Lower lobe of right lung (tissue), 2 donors: ENCODE results near the gene DNAH2. TPM values are rescaled to one million over a fixed set of nuclear protein-coding genes. Genes with fewer than 3 reads are reported as not detected.
A peak's percentile ranks its signal among the peaks of the same experiment; 100 is the strongest.

Experiments
- ATAC-seq, 2 donors: fragments of 200-7000 bp; cut with Tn5 transposase; one replicate each; pipeline ENCODE4 v1.9.1; 2020 to 2022; ENCODE audit warnings: mild to moderate bottlenecking in 2 of 2, moderate library complexity in 2 of 2
- DNase-seq: peaks from one replicate; pipeline ENCODE4 v3.0.0-alpha.2; 2020
- H3K27ac ChIP-seq: fragments of 200-600 bp; one replicate; pipeline ENCODE4 v1.8.0; 2022
- H3K27me3 ChIP-seq: fragments of 200-600 bp; one replicate; pipeline ENCODE4 v1.8.0; 2022; ENCODE audit warnings: low read depth
- H3K36me3 ChIP-seq: fragments of 200-600 bp; one replicate; pipeline ENCODE4 v1.8.0; 2022; ENCODE audit warnings: mild to moderate bottlenecking
- H3K4me1 ChIP-seq: fragments of 200-600 bp; one replicate; pipeline ENCODE4 v1.8.0; 2022
- H3K4me3 ChIP-seq: fragments of 200-600 bp; one replicate; pipeline ENCODE4 v1.8.0; 2022; ENCODE audit warnings: mild to moderate bottlenecking
- H3K9me3 ChIP-seq: fragments of 200-600 bp; one replicate; pipeline ENCODE4 v1.8.0; 2022
- intact Hi-C: fragments of 100-400 bp; cut with DNase I; formaldehyde crosslinking; loops from one replicate; pipeline ENCODE4 v1.11.0; 2022
- total RNA-seq: library from RNA; stranded (reverse); fragmentation: NEBNext Ultra II Directional; extraction: Animal tissue kit (Norgen Biotek cat#: 25700); gene quantifications from one replicate; pipeline ENCODE4 v1.2.1, GENCODE V29; 2021
- TF ChIP-seq, protein P1 (sequence below): fragments of 200-600 bp; IDR thresholded peaks from one replicate; pipeline ENCODE4 v1.8.0; 2022; ENCODE audit warnings: antibody characterized with exemption, mild to moderate bottlenecking
- donor health status: DM: no; HTN: yes; CAD: no; lungs with severe emphysema.

DNAH2 gene
- total RNA-seq, 1 donor from 2014 or later: 6.2 TPM

DNA sequence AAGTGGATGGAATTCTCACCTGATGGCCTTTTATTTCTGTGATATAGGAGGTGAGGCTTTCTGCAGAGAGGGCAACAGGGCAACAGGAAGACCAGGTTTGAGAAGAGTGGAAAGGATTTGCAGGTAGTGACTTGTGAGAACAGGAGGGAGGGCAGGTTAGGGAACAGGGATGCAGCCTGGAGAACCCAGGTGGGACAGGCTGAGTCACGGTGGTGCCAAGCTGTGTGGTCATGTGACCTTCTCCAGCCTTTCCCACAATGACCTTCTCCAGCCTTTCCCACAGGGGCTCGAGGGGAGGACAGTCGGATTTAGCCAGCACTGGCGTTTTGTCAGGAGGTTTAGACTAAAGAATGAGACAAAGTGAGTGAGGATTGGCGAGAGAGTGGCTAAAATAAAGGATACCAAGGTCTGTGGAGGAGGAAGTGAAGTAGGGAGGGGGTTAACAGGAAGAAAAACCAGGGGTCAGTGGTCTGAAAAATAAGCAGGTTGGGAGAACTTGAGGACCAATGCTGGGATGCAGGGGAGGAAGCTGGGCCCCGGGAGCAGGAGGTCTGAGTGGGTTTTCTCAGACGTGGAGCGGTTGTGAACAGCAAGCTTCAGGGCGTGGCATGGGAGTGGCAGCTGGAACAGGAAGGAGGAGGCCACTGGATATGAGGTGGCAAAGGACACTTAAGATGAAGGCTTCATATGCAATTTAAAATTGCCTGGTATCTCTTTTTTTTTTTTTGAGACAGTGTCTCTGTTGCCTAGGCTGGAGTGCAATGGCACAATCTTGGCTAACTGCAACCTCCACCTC, 37.7 kb downstream of the DNAH2 start:
- no peak for DNase-seq
- TF ChIP-seq, protein P1, sequence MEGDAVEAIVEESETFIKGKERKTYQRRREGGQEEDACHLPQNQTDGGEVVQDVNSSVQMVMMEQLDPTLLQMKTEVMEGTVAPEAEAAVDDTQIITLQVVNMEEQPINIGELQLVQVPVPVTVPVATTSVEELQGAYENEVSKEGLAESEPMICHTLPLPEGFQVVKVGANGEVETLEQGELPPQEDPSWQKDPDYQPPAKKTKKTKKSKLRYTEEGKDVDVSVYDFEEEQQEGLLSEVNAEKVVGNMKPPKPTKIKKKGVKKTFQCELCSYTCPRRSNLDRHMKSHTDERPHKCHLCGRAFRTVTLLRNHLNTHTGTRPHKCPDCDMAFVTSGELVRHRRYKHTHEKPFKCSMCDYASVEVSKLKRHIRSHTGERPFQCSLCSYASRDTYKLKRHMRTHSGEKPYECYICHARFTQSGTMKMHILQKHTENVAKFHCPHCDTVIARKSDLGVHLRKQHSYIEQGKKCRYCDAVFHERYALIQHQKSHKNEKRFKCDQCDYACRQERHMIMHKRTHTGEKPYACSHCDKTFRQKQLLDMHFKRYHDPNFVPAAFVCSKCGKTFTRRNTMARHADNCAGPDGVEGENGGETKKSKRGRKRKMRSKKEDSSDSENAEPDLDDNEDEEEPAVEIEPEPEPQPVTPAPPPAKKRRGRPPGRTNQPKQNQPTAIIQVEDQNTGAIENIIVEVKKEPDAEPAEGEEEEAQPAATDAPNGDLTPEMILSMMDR: no peak
- no peak for ATAC-seq
- Histone ChIP-seq H3K36me3 (no peaks in the 10 kb centered on the region), H3K4me3 (no peak overlapping the region), H3K27ac (no peak overlapping the region), H3K4me1 (no peaks in the 10 kb centered on the region), H3K27me3 (no peaks in the 10 kb centered on the region), H3K9me3 (no peaks in the 10 kb centered on the region)
- intact Hi-C loops: no loop called here

DNA sequence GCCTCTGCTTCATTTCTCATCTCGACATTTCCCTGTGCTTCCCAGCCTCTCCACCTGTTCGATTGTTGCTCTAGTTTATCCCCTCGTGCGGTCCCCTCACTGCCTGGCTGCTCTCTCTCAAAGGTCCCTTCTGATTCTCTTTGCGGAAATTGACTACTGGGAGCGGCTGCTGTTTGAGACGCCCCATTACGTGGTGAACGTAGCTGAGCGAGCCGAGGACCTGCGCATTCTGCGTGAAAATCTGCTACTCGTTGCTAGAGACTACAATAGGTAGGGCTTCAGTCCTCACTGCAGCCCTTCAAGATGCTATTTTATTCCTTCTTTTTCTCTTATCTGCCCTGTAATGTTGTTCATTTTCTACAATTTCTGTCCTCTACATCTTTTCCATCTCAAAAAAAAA, 39.4 kb downstream of the DNAH2 start:
- Histone ChIP-seq H3K9me3 (no peaks in the 10 kb centered on the region), H3K36me3 (no peaks in the 10 kb centered on the region), H3K27me3 (no peaks in the 10 kb centered on the region), H3K27ac (no peak overlapping the region), H3K4me3 (no peak overlapping the region), H3K4me1 (no peaks in the 10 kb centered on the region)
- intact Hi-C loops: no loop called here
- DNase-seq (no peak), ATAC-seq (no peak)
- TF ChIP-seq, protein P1: no peak

DNA sequence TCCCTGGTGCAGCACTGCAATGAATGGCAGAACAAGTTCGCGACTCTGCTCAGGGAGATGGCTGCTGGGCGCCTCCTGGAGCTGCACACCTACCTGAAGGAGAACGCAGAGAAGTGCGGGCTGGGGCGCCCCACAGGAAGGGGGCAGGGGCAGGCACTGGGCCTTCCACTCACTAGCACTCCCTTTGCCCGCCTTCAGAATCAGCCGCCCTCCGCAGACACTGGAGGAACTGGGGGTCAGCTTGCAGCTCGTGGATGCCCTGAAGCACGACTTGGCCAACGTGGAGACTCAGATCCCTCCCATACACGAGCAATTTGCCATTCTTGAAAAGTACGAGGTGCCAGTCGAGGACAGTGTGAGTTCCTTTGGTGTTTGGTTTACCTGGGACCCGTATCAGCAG, 46.4 kb downstream of the DNAH2 start:
- no peak overlapping the region for H3K27ac ChIP-seq
- no peaks in the 10 kb centered on the region for H3K4me1 ChIP-seq
- H3K9me3 ChIP-seq: no peaks in the 10 kb centered on the region
- intact Hi-C loops: no loop called here
- TF ChIP-seq, protein P1: no peak
- ATAC-seq (no peak), DNase-seq (no peak)
- no peaks in the 10 kb centered on the region for H3K36me3 ChIP-seq
- H3K27me3 ChIP-seq: no peaks in the 10 kb centered on the region
- H3K4me3 ChIP-seq: no peak overlapping the region

DNA sequence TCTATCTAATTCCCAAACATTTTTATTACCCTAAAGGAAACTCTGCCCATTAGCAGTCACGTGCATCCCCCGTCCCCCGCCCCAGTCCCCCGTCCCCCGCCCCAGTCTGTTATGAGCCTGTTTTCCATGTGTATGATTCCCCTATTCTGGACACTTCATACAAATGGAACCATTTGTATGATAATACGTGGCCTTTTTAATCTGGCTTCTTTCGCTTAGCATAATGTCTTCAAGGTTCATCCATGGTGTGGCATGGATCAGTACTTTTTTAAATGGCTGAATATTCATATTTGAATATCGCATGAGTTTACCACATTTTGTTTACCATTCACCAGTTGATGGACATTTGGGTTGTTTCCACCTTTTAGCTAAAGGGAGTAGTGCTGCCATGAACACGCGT, 49.5 kb downstream of the DNAH2 start:
- DNase-seq (no peak), ATAC-seq (no peak)
- H3K4me1 ChIP-seq: no peaks in the 10 kb centered on the region
- no peak overlapping the region for H3K4me3 ChIP-seq
- H3K9me3 ChIP-seq: no peaks in the 10 kb centered on the region
- peaks cover 3% of the 10 kb centered on the region for H3K27me3 ChIP-seq
- no peaks in the 10 kb centered on the region for H3K36me3 ChIP-seq
- TF ChIP-seq, protein P1: no peak
- intact Hi-C loops: no loop called here
- H3K27ac ChIP-seq: no peak overlapping the region

DNA sequence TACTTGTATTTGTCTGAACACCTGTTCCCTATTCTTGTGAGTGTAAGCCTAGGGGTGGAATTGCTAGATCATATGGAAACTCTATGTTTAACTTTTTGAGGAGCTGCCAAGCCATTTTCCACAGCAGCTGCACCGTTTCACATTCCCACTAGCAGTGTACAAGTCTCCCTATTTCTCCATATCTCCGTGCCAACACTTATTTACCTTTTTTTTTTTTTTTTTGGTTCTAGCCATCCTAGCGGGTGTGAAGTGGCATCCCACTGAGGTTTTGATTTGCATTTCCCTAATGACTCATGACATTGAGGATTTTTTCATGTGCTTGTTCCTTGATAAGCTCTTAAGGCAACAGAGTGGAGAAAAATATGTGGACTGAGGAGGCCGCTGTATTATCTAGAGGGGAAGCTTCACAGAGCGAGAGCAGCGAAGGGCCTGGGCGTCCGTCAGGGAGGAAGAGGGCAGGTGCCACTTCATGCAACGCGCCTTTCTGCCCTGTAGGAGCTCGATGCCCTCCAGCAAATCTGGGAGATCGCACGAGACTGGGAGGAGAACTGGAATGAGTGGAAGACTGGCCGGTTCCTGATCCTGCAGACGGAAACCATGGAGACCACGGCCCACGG, 50.0 kb downstream of the DNAH2 start:
- H3K27me3 ChIP-seq: peaks cover 6% of the 10 kb centered on the region
- H3K27ac ChIP-seq: no peak overlapping the region
- no peaks in the 10 kb centered on the region for H3K4me1 ChIP-seq
- TF ChIP-seq, protein P1: no peak
- DNase-seq (no peak), ATAC-seq (peak; percentile 74 to 83)
- H3K9me3 ChIP-seq: no peaks in the 10 kb centered on the region
- no peak overlapping the region for H3K4me3 ChIP-seq
- intact Hi-C loops: no loop called here
- no peaks in the 10 kb centered on the region for H3K36me3 ChIP-seq
